GM12878 (cell line): ENCODE data around the gene SLCO3A1. TPM values are rescaled to one million over a fixed set of nuclear protein-coding genes. Genes with fewer than 3 reads are reported as not detected.

ENCODE experiments used
- ATAC-seq: fragments of 200-7000 bp; cut with Tn5 transposase; 3 replicates; pipeline ENCODE4 v1.9.1; 2020; ENCODE audit warnings: mild to moderate bottlenecking, moderate library complexity
- BruUV-seq: library from RNA; stranded (reverse); fragments of 400-500 nt; replicated peaks from 2 replicates; lab custom pipeline; 2021; lab: Mats Ljungman, UMichigan
- CTCF ChIA-PET: fragments of 300-600 bp; sonication (Branson Sonifier 250); formaldehyde crosslinking; extraction: SDS; loops from one replicate; lab custom pipeline; 2021; ENCODE audit warnings: inconsistent platforms; lab: Yijun Ruan, JAX
- POLR2A ChIA-PET: fragments of 350-600 bp; formaldehyde crosslinking; extraction: SDS; loops from one replicate; lab custom pipeline; 2021; ENCODE audit warnings: inconsistent platforms; lab: Charles Lee
- RAD21 ChIA-PET: fragments of 300-600 bp; sonication (Branson Sonifier 250); formaldehyde crosslinking; loops from one replicate; lab custom pipeline; 2023; ENCODE audit warnings: antibody characterized with exemption; ENCODE audit not compliant: unreplicated experiment; lab: Charles Lee
- SMC1A ChIA-PET: fragments of 300-600 bp; sonication (Branson Sonifier 250); formaldehyde crosslinking; loops from one replicate; lab custom pipeline; 2023; ENCODE audit not compliant: unreplicated experiment, uncharacterized antibody; lab: Charles Lee
- DNase-seq: peaks from one replicate; pipeline ENCODE4 v3.0.0-alpha.2; 2011; ENCODE audit warnings: low read depth, low spot score
- FAIRE-seq: peaks from 3 replicates; lab custom pipeline; 2011; peaks lifted over from hg19 to GRCh38; lab: Jason Lieb, UNC
- H2AFZ ChIP-seq: 2 replicates; pipeline ENCODE4 v1.6.0; 2011; ENCODE audit warnings: low read depth, low read length, control low read depth; ENCODE audit not compliant: control insufficient read depth
- H3K27ac ChIP-seq: 2 replicates; pipeline ENCODE4 v1.5.1; 2011; ENCODE audit warnings: control low read depth; ENCODE audit not compliant: control insufficient read depth, insufficient read depth
- H3K27me3 ChIP-seq, 2 experiments: replicated peaks in 1 of 2; 2 replicates each; pipeline versions ENCODE4 v1.6.0 to v1.6.1; 2011; ENCODE audit warnings: low read length in 1 of 2; ENCODE audit not compliant: control insufficient read depth in 2 of 2, insufficient read depth in 2 of 2
- H3K36me3 ChIP-seq, 2 experiments: 2 replicates each; pipeline ENCODE4 v1.5.1; 2011; ENCODE audit warnings: low read length in 1 of 2; ENCODE audit not compliant: control insufficient read depth in 2 of 2, insufficient read depth in 2 of 2
- H3K4me1 ChIP-seq: 2 replicates; pipeline ENCODE4 v1.6.1; 2011; ENCODE audit warnings: mild to moderate bottlenecking, low read length, moderate library complexity, mixed read lengths; ENCODE audit not compliant: control insufficient read depth, insufficient read depth
- H3K4me2 ChIP-seq: 2 replicates; pipeline ENCODE4 v1.6.0; 2011; ENCODE audit warnings: control low read depth; ENCODE audit not compliant: control insufficient read depth, insufficient read depth
- H3K4me3 ChIP-seq: fragments of 200-600 bp; sonication (generic); 2 replicates; pipeline ENCODE4 v1.5.1; 2016
- H3K79me2 ChIP-seq: 2 replicates; pipeline ENCODE4 v1.6.0; 2011; ENCODE audit warnings: low read length; ENCODE audit not compliant: control insufficient read depth, insufficient read depth
- H3K9ac ChIP-seq: 2 replicates; pipeline ENCODE4 v1.8.0; 2011; ENCODE audit warnings: low read length, control low read depth, mixed read lengths; ENCODE audit not compliant: control insufficient read depth, insufficient read depth
- H3K9me3 ChIP-seq: replicated peaks from 3 replicates; pipeline ENCODE4 v1.5.1; 2011; ENCODE audit warnings: mild to moderate bottlenecking, low read length; ENCODE audit not compliant: control insufficient read depth, insufficient read depth
- H4K20me1 ChIP-seq: 2 replicates; pipeline ENCODE4 v1.6.0; 2011; ENCODE audit not compliant: control insufficient read depth, insufficient read depth
- CEBPZ ChIP-seq: fragments of 150-350 bp; IDR thresholded peaks from 2 replicates; pipeline ENCODE4 v1.6.1; 2016; ENCODE audit warnings: low read depth, low read length
- CUX1 ChIP-seq: IDR thresholded peaks from 2 replicates; pipeline ENCODE4 v1.6.1; 2012; ENCODE audit warnings: improper control_type of control experiment, low read depth, low read length; ENCODE audit not compliant: insufficient replicate concordance
- KLF5 ChIP-seq: fragments of 450-650 bp; IDR thresholded peaks from 2 replicates; pipeline ENCODE4 v1.6.1; 2014; ENCODE audit warnings: mild to moderate bottlenecking; ENCODE audit not compliant: partially characterized antibody
- MXI1 ChIP-seq: fragments of 150-350 bp; IDR thresholded peaks from 2 replicates; pipeline ENCODE4 v1.6.1; 2011; ENCODE audit warnings: low read depth, mild to moderate bottlenecking, inconsistent platforms, low read length, improper control_type of control experiment
- PAX8 ChIP-seq: fragments of 450-650 bp; IDR thresholded peaks from 2 replicates; pipeline ENCODE4 v1.6.1; 2017; ENCODE audit warnings: mild to moderate bottlenecking, moderate library complexity
- RFX5 ChIP-seq: IDR thresholded peaks from 2 replicates; pipeline ENCODE4 v1.6.1; 2011; ENCODE audit warnings: low read depth, low read length, improper control_type of control experiment
- ZNF207 ChIP-seq: fragments of 450-650 bp; IDR thresholded peaks from 2 replicates; pipeline ENCODE4 v1.6.1; 2014; ENCODE audit warnings: antibody characterized with exemption, mild to moderate bottlenecking, borderline replicate concordance
- ZNF622 ChIP-seq: fragments of 450-650 bp; IDR thresholded peaks from 2 replicates; pipeline ENCODE4 v1.6.1; 2017; ENCODE audit warnings: mild to moderate bottlenecking, inconsistent platforms
- ZZZ3 ChIP-seq: IDR thresholded peaks from 2 replicates; pipeline ENCODE4 v1.6.1; 2011; ENCODE audit warnings: low read depth; ENCODE audit not compliant: control insufficient read depth, insufficient read length
- WGBS: methylation state at CpG from one replicate; pipeline ENCODE4 v1.1.6; 2016; ENCODE audit warnings: low lambda C conversion rate; ENCODE audit not compliant: insufficient replicate concordance, insufficient coverage; ENCODE audit errors: missing lambda C conversion rate; 5-methylcytosine and 5-hydroxymethylcytosine counted together
- in situ Hi-C: fragments of 300-500 bp; cut with MboI; formaldehyde crosslinking; loops from 9 replicates; pipeline ENCODE4 v1.14.3; 2018; ENCODE audit warnings: mixed read lengths
- intact Hi-C: fragments of 100-400 bp; cut with micrococcal nuclease; formaldehyde crosslinking; loops from one replicate; pipeline ENCODE4 v1.14.2; 2022; ENCODE audit not compliant: unreplicated experiment
- polyA plus RNA-seq, 11 experiments: library from polyadenylated mRNA; depleted of rRNA in 4 of 11; unstranded in 6 of 11; stranded (reverse) in 5 of 11; fragments of >200 nt; fragmentation: Nextera tagmentation in 4 of 11; fragmentation: Illumina TruSeq in 1 of 11; extraction: Ambion mirVana in 4 of 11; extraction: Trizol in 1 of 11; gene quantifications; 1 replicate in 1 of 11; 2 replicates in 10 of 11; pipeline versions ENCODE4 v1.2.1 to v1.2.3, GENCODE V29; 2011 to 2016; ENCODE audit warnings: inconsistent platforms in 2 of 11, missing spikeins in 2 of 11, low read depth in 1 of 11
- total RNA-seq, 4 experiments: library from RNA; depleted of rRNA in 3 of 4; stranded (reverse); fragments of >200 nt in 3 of 4; fragmentation: Illumina TruSeq in 1 of 4; extraction: Trizol in 1 of 4; gene quantifications; 2 replicates each; pipeline versions ENCODE4 v1.2.1 to v1.2.3, GENCODE V29; 2013 to 2021

The SLCO3A1 gene
- total and polyA plus RNA-seq, 10 of the 15 experiments (the other 5 are each of a cell fraction or from before 2014, with no cell fraction given): 0.05 to 5.9 (median 0.31) TPM

GRCh38 chr15:91936927-91937326 is 83.4 kb downstream of the SLCO3A1 start (continued):
- TF ChIP-seq PAX8 (no peak), ZZZ3 (no peak), MXI1 (no peak), CEBPZ (no peak)

GRCh38 chr15:91938136-91938535 is 84.6 kb downstream of the SLCO3A1 start:
- CTCF ChIA-PET: interaction anchor here (0.7 kb wide), 1 partner anchor 12 kb away, joined by 3 read pairs; no protein-coding TSS in a partner anchor
- no peaks in the 10 kb centered on the region; the same call in 2 of the 3 replicates for H3K9me3 ChIP-seq
- H3K27me3 ChIP-seq: no peaks in the 10 kb centered on the region
- 31% methylated on average over 3 of the region's 3 CpGs for WGBS
- H2AFZ ChIP-seq: no peak overlapping the region
- no peak for FAIRE-seq
- H3K27ac ChIP-seq: no peak overlapping the region
- BruUV-seq: no TSS peak
- TF ChIP-seq ZNF622: no peak
- TF ChIP-seq ZNF207: no peak
- no peak for TF ChIP-seq CUX1
- no peak for TF ChIP-seq KLF5
- no peak for TF ChIP-seq RFX5
- TF ChIP-seq, all 136 proteins: peak for 0
- in situ Hi-C loops (no loop called here), intact Hi-C loops (no loop called here)
- Histone ChIP-seq H3K9ac (no peak overlapping the region), H3K36me3 (no peaks in the 10 kb centered on the region), H3K4me1 (no peaks in the 10 kb centered on the region), H3K4me3 (no peak overlapping the region), H3K79me2 (no peaks in the 10 kb centered on the region), H4K20me1 (no peaks in the 10 kb centered on the region), H3K4me2 (no peak overlapping the region)
- ChIA-PET RAD21 (interaction anchor here (0.7 kb wide), 1 partner anchor 407 kb away, joined by 4 read pairs; no protein-coding TSS in a partner anchor), SMC1A (no interaction called here), POLR2A (no interaction called here)
- DNase-seq (no peak), ATAC-seq (no peak)
